OCI-LY7 (cell line): Measurements from ENCODE around the gene NDUFAF2.

Experiments
- CTCF ChIP-seq: fragments of 200-600 bp; sonication (generic); conservative IDR thresholded peaks from 2 replicates; pipeline ENCODE4 v1.5.1; 2014; ENCODE audit warnings: mild to moderate bottlenecking, antibody characterized with exemption, low read length, moderate library complexity, mixed read lengths
- EZH2phosphoT487 ChIP-seq: fragments of 200-600 bp; sonication (generic); IDR thresholded peaks from 2 replicates; pipeline ENCODE4 v1.6.1; 2018; ENCODE audit warnings: low read depth, borderline replicate concordance, mild to moderate bottlenecking, mixed run types, antibody characterized with exemption, low read length, moderate library complexity, mixed read lengths

GRCh38 chr5:60958712-60959111, 13.7 kb downstream of the NDUFAF2 start:
- TF ChIP-seq CTCF (no peak), EZH2phosphoT487 (no peak)
